Measurements from ENCODE around the gene ACYP2.

- no peak for TF ChIP-seq CTCF (IDR thresholded peaks at IDR 0.05)
- no peak for TF ChIP-seq POLR2A (IDR thresholded peaks at IDR 0.05)
These were observed 42.9 kb downstream of the ACYP2 start for GRCh38 chr2:54158311-54158710.
